MM.1S (cell line): ENCODE measurements around the gene GTF2H4.
A peak's percentile ranks its signal among the peaks of the same experiment; 100 is the strongest.

Source experiments
- DNase-seq: peaks from one replicate; pipeline ENCODE4 v3.0.0-alpha.2; 2015
- H2AFZ ChIP-seq: fragments of 300-600 bp; sonication (generic); 2 replicates; pipeline ENCODE4 v1.6.0; 2016; ENCODE audit warnings: antibody characterized with exemption, low read length
- H3F3A ChIP-seq: fragments of 300-600 bp; sonication (generic); 2 replicates; pipeline ENCODE4 v1.6.1; 2016; ENCODE audit warnings: mild to moderate bottlenecking, antibody characterized with exemption, low read length, moderate library complexity, mixed read lengths; ENCODE audit not compliant: insufficient read depth
- H3K27ac ChIP-seq: fragments of 300-600 bp; sonication (generic); 2 replicates; pipeline ENCODE4 v1.5.1; 2016; ENCODE audit warnings: mild to moderate bottlenecking, low read length
- H3K27me3 ChIP-seq: fragments of 300-600 bp; sonication (generic); replicated peaks from 2 replicates; pipeline ENCODE4 v1.6.0; 2016; ENCODE audit warnings: low read length; ENCODE audit not compliant: insufficient read depth
- H3K36me3 ChIP-seq: fragments of 300-600 bp; sonication (generic); replicated peaks from 2 replicates; pipeline ENCODE4 v1.6.1; 2016; ENCODE audit warnings: mild to moderate bottlenecking, low read length, mixed read lengths; ENCODE audit not compliant: insufficient read depth
- H3K4me1 ChIP-seq: fragments of 300-600 bp; sonication (generic); 2 replicates; pipeline ENCODE4 v1.6.1; 2016; ENCODE audit warnings: low read length, mixed read lengths
- H3K4me2 ChIP-seq: fragments of 300-600 bp; sonication (generic); 2 replicates; pipeline ENCODE4 v1.6.0; 2016; ENCODE audit warnings: low read depth, low read length
- H3K4me3 ChIP-seq: fragments of 300-600 bp; sonication (generic); 2 replicates; pipeline ENCODE4 v1.5.1; 2016; ENCODE audit warnings: low read length, mixed read lengths
- H3K79me2 ChIP-seq: fragments of 300-600 bp; sonication (generic); 2 replicates; pipeline ENCODE4 v1.6.1; 2016; ENCODE audit warnings: mixed run types, low read length, mixed read lengths
- H3K9ac ChIP-seq: fragments of 300-600 bp; sonication (generic); 2 replicates; pipeline ENCODE4 v1.6.1; 2016; ENCODE audit warnings: low read length, mixed read lengths
- H3K9me2 ChIP-seq: fragments of 300-600 bp; sonication (generic); replicated peaks from 2 replicates; pipeline ENCODE4 v1.6.1; 2016; ENCODE audit warnings: mild to moderate bottlenecking, low read length, mixed read lengths; ENCODE audit not compliant: insufficient read depth
- H3K9me3 ChIP-seq: fragments of 300-600 bp; sonication (generic); replicated peaks from 2 replicates; pipeline ENCODE4 v1.6.1; 2016; ENCODE audit warnings: mild to moderate bottlenecking, low read length, mixed read lengths; ENCODE audit not compliant: insufficient read depth
- H4K20me1 ChIP-seq: fragments of 300-600 bp; sonication (generic); 2 replicates; pipeline ENCODE4 v1.6.1; 2016; ENCODE audit warnings: mild to moderate bottlenecking, low read length, moderate library complexity, mixed read lengths; ENCODE audit not compliant: insufficient read depth
- CTCF ChIP-seq: fragments of 300-600 bp; sonication (generic); IDR thresholded peaks from 2 replicates; pipeline ENCODE4 v1.5.1; 2016; ENCODE audit warnings: antibody characterized with exemption, low read length, mixed read lengths
- EZH2 ChIP-seq: fragments of 300-600 bp; sonication (generic); optimal IDR thresholded peaks from 2 replicates; pipeline ENCODE3; 2017; ENCODE audit warnings: low read depth, mild to moderate bottlenecking, antibody characterized with exemption, low read length, mixed read lengths
- EZH2phosphoT487 ChIP-seq: fragments of 300-600 bp; sonication (generic); IDR thresholded peaks from 2 replicates; pipeline ENCODE4 v1.6.1; 2018; ENCODE audit warnings: antibody characterized with exemption, low read length

GTF2H4 gene

GRCh38 chr6:30914854-30915590, 7.0 kb downstream of the GTF2H4 start:
- Histone ChIP-seq H2AFZ (peak overlapping the region; percentile 97), H3K9me3 (no peaks in the 10 kb centered on the region), H3K9ac (peak overlapping the region; percentile 93), H3F3A (no peaks in the 10 kb centered on the region; the same call in 1 of the 2 replicates), H4K20me1 (no peaks in the 10 kb centered on the region), H3K27me3 (no peaks in the 10 kb centered on the region), H3K4me2 (peak overlapping the region; percentile 98), H3K36me3 (no peaks in the 10 kb centered on the region), H3K27ac (peak overlapping the region; percentile 43; the same call in 1 of the 2 replicates), H3K4me3 (peak overlapping the region; percentile 85), H3K9me2 (no peaks in the 10 kb centered on the region), H3K79me2 (no peaks in the 10 kb centered on the region), H3K4me1 (peaks cover 8% of the 10 kb centered on the region; the same call in 1 of the 2 replicates)
- TF ChIP-seq EZH2phosphoT487 (no peak), CTCF (no peak), EZH2 (no peak)
- DNase-seq: no peak

GRCh38 chr6:30915591-30915946, 7.6 kb downstream of the GTF2H4 start:
- peak overlapping the region; percentile 98; the same call in 1 of the 2 replicates for H3K4me2 ChIP-seq
- no peaks in the 10 kb centered on the region for H3K79me2 ChIP-seq
- no peaks in the 10 kb centered on the region; the same call in 1 of the 2 replicates for H3F3A ChIP-seq
- TF ChIP-seq EZH2 (no peak), EZH2phosphoT487 (no peak), CTCF (peak; percentile 66)
- no peak overlapping the region; the same call in 1 of the 2 replicates for H3K9ac ChIP-seq
- no peaks in the 10 kb centered on the region for H3K9me2 ChIP-seq
- no peaks in the 10 kb centered on the region for H3K27me3 ChIP-seq
- H4K20me1 ChIP-seq: no peaks in the 10 kb centered on the region
- no peak overlapping the region for H3K27ac ChIP-seq
- H3K4me1 ChIP-seq: peaks cover 8% of the 10 kb centered on the region; the same call in 1 of the 2 replicates
- DNase-seq: peak; percentile 51
- no peak overlapping the region for H3K4me3 ChIP-seq
- H2AFZ ChIP-seq: no peak overlapping the region
- no peaks in the 10 kb centered on the region for H3K9me3 ChIP-seq
- H3K36me3 ChIP-seq: no peaks in the 10 kb centered on the region

GRCh38 chr6:30917041-30917440, 9.0 kb downstream of the GTF2H4 start:
- TF ChIP-seq EZH2phosphoT487: no peak
- no peak for TF ChIP-seq EZH2
- TF ChIP-seq CTCF: no peak
- Histone ChIP-seq H2AFZ (no peak overlapping the region), H3K4me3 (no peak overlapping the region), H3K9me2 (no peaks in the 10 kb centered on the region), H3K9ac (no peak overlapping the region), H3K27ac (no peak overlapping the region), H3K27me3 (no peaks in the 10 kb centered on the region), H3F3A (no peaks in the 10 kb centered on the region; the same call in 1 of the 2 replicates), H4K20me1 (no peaks in the 10 kb centered on the region), H3K4me2 (no peak overlapping the region), H3K4me1 (peaks cover 8% of the 10 kb centered on the region; the same call in 1 of the 2 replicates), H3K9me3 (no peaks in the 10 kb centered on the region), H3K36me3 (no peaks in the 10 kb centered on the region), H3K79me2 (no peaks in the 10 kb centered on the region)
- DNase-seq: no peak
